Esophagus squamous epithelium (tissue), 5 donors: ENCODE measurements around the gene CLCN2. TPM values are rescaled to one million over a fixed set of nuclear protein-coding genes. Genes with fewer than 3 reads are reported as not detected.

Source experiments
- DNase-seq: peaks from one replicate; lab custom pipeline; 2025; lab: John Stamatoyannopoulos, UW
- H3K27ac ChIP-seq, 4 donors: fragments of 200-600 bp; sonication (generic); one replicate each; pipeline ENCODE4 v1.5.1; 2016 to 2019; ENCODE audit warnings: mild to moderate bottlenecking in 1 of 4
- H3K27me3 ChIP-seq, 4 donors: fragments of 200-600 bp; sonication (generic); 1 replicate in 3 of 4; 2 replicates in 1 of 4; pipeline versions ENCODE4 v1.5.1 to v1.6.0; 2017 to 2021; ENCODE audit warnings: antibody characterized with exemption in 1 of 4
- H3K36me3 ChIP-seq, 3 donors: fragments of 200-600 bp; sonication (generic); one replicate each; pipeline ENCODE4 v1.5.1; 2016 to 2019
- H3K4me1 ChIP-seq, 3 donors: fragments of 200-600 bp; sonication (generic); one replicate each; pipeline ENCODE4 v1.5.1; 2017 to 2019
- H3K4me3 ChIP-seq, 4 donors: fragments of 200-600 bp; sonication (generic); 1 replicate in 3 of 4; 2 replicates in 1 of 4; pipeline ENCODE4 v1.5.1; 2016 to 2019; ENCODE audit warnings: mild to moderate bottlenecking in 2 of 4, moderate library complexity in 1 of 4
- H3K9me3 ChIP-seq, 3 donors: fragments of 200-600 bp; sonication (generic); one replicate each; pipeline ENCODE4 v1.5.1; 2016 to 2019
- CTCF ChIP-seq, 6 experiments: fragments of 450-650 bp in 4 of 6; fragments of 200-600 bp in 2 of 6; sonication (generic) in 2 of 6; IDR thresholded peaks; one replicate each; pipeline ENCODE4 v1.5.1; 2016 to 2019; ENCODE audit warnings: antibody characterized with exemption in 6 of 6, mild to moderate bottlenecking in 4 of 6, moderate library complexity in 4 of 6
- POLR2A ChIP-seq, 4 donors: fragments of 450-650 bp; IDR thresholded peaks; one replicate each; pipeline ENCODE4 v1.6.1; 2017; ENCODE audit warnings: antibody characterized with exemption in 4 of 4, mild to moderate bottlenecking in 4 of 4, moderate library complexity in 3 of 4
- WGBS, 2 donors: methylation state at CpG; one replicate each; pipeline ENCODE4 v1.1.5; 2018; 5-methylcytosine and 5-hydroxymethylcytosine counted together
- intact Hi-C: fragments of 100-400 bp; cut with DNase I; formaldehyde crosslinking; loops from one replicate; pipeline ENCODE4 v1.15.0; 2022
- total RNA-seq, 4 donors: library from RNA; depleted of rRNA; stranded (reverse); fragments of >200 nt; gene quantifications; one replicate each; pipeline ENCODE4 v1.1.0, GENCODE V29; 2016
- donor health status: DM: yes; HTN: yes; CAD: no.

CLCN2 gene
- total RNA-seq, 4 donors from 2014 or later, result 2.1 to 4.2 (median 3.0) TPM

DNA sequence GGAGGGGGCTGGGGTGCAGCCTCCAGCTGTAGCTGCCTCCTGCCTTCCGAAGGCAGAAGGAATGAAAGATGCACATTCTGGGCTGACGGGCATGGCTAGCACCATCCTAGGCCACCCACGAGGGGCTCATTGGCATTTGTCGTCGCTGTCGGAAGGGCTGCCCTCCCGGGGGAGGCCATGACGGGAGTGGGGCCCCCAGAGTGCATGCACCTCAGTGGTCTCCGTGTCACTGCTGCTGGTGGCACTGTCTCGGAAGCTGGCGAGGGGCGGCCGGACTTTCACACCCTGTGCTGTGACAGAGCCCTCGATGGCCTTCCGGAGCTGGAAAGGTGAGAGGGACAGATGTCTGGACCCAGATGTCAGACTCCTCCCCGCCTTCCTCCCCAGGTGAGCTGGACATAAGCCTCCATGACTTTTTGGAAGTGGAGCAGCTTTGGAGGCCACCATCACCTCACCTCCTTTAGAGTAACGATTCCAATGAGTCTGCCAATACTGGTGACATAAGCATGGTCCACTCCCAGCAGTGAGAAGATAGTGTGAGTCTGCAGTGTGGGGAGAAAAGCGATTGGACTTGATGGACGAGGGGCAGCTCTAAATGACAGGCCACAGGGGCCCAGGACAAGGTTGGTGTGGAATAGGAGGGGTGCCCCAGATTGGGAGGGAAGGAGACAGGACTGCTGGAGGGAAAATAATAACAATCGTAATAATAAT is 14.8 kb downstream of the CLCN2 start:
- 93 to 94% methylated on average over 7 to 12 of the region's 20 CpGs for WGBS, 2 donors
- Histone ChIP-seq H3K4me3 (no peak overlapping the region), H3K27me3 (no peaks in the 10 kb centered on the region), H3K9me3 (no peaks in the 10 kb centered on the region), H3K27ac (peak overlapping the region in 2 of 4 donors; percentile 44 to 64), H3K4me1 (peaks cover 11 to 58% (median 19%) of the 10 kb centered on the region in 3 donors), H3K36me3 (peaks cover 4 to 48% (median 5%) of the 10 kb centered on the region in 3 donors)
- TF ChIP-seq CTCF (IDR thresholded peaks at IDR 0.05) (no peak), POLR2A (IDR thresholded peaks at IDR 0.05) (no peak)
- no peak for DNase-seq
- intact Hi-C loops, result no loop called here

DNA sequence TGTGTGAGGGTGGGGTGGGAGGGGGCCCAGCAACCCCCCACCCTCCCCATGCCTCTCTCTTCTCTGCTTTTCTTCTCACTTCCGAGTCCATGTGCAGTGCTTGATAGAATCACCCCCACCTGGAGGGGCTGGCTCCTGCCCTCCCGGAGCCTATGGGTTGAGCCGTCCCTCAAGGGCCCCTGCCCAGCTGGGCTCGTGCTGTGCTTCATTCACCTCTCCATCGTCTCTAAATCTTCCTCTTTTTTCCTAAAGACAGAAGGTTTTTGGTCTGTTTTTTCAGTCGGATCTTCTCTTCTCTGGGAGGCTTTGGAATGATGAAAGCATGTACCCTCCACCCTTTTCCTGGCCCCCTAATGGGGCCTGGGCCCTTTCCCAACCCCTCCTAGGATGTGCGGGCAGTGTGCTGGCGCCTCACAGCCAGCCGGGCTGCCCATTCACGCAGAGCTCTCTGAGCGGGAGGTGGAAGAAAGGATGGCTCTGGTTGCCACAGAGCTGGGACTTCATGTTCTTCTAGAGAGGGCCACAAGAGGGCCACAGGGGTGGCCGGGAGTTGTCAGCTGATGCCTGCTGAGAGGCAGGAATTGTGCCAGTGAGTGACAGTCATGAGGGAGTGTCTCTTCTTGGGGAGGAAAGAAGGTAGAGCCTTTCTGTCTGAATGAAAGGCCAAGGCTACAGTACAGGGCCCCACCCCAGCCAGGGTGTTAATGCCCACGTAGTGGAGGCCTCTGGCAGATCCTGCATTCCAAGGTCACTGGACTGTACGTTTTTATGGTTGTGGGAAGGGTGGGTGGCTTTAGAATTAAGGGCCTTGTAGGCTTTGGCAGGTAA is 15.9 kb downstream of the CLCN2 start:
- WGBS, 2 donors, result 51 to 60% methylated on average over 9 to 10 of the region's 14 CpGs
- no peak for DNase-seq
- TF ChIP-seq CTCF (IDR thresholded peaks at IDR 0.05) (peak in 4 of 6 experiments; percentile 41 to 67 (median 51)), POLR2A (IDR thresholded peaks at IDR 0.05) (no peak)
- no peaks in the 10 kb centered on the region for H3K9me3 ChIP-seq
- H3K36me3 ChIP-seq, result peaks cover 4 to 51% (median 5%) of the 10 kb centered on the region in 3 donors
- intact Hi-C loops, result no loop called here
- peaks cover 12 to 63% (median 20%) of the 10 kb centered on the region in 3 donors for H3K4me1 ChIP-seq
- H3K27me3 ChIP-seq, result no peaks in the 10 kb centered on the region
- H3K27ac ChIP-seq, result peak overlapping the region in 2 of 4 donors; percentile 61 to 64
- no peak overlapping the region for H3K4me3 ChIP-seq

- DNase-seq, result no peak
- no peak overlapping the region for H3K27ac ChIP-seq
- no peaks in the 10 kb centered on the region for H3K9me3 ChIP-seq
- intact Hi-C loops, result no loop called here
- no peaks in the 10 kb centered on the region for H3K27me3 ChIP-seq
- H3K4me3 ChIP-seq, result no peak overlapping the region
- 78 to 92% methylated on average over 7 to 8 of the region's 24 CpGs for WGBS, 2 donors
- no peak for TF ChIP-seq CTCF (IDR thresholded peaks at IDR 0.05)
- TF ChIP-seq POLR2A (IDR thresholded peaks at IDR 0.05), result no peak
- H3K4me1 ChIP-seq, result peaks cover 13 to 69% (median 20%) of the 10 kb centered on the region in 3 donors
- peaks cover 4 to 51% (median 5%) of the 10 kb centered on the region in 3 donors for H3K36me3 ChIP-seq
Observed at GRCh38 chr3:184344579-184345316, 16.7 kb downstream of the CLCN2 start.

DNA sequence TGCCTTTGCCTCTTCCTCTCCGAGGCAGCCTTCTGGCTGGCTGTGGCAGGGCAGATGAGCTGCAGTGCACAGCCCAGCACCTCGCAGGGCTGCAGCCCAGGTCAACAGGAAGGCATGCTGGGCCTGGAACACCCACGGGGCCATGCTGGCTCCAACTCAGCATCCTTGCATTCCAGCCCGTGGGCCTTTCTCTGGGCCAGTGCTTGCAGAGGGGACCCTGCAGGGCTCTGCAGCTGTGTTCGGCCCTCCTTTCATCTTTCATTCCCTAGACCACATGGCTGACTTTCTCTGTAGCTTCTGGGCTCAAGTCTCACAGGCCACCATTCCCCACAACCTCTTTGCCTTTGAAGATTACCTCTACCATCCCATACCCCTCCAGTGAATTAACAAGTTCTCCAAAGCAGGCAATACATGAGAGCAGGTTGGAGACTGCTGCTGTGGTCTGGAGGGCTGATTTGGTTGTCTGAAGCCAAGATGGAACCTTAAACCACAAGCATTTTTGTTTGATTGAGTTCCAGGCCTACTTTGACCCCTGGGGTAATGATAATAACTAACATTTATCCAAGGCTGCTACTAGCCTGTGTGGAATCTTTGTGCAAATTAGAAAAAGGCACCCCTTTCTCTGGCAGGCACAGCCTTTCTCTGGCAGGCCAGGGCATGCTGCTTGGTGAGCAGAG is 18.1 kb downstream of the CLCN2 start:
- TF ChIP-seq CTCF (IDR thresholded peaks at IDR 0.05), result no peak
- no peak for TF ChIP-seq POLR2A (IDR thresholded peaks at IDR 0.05)
- no peaks in the 10 kb centered on the region for H3K9me3 ChIP-seq
- H3K4me1 ChIP-seq, result peaks cover 27 to 84% (median 34%) of the 10 kb centered on the region in 3 donors
- no peak overlapping the region for H3K4me3 ChIP-seq
- 39 to 67% methylated on average over 4 to 5 of the region's 5 CpGs for WGBS, 2 donors
- H3K36me3 ChIP-seq, result peaks cover 4 to 51% (median 5%) of the 10 kb centered on the region in 3 donors
- no peaks in the 10 kb centered on the region for H3K27me3 ChIP-seq
- no peak overlapping the region for H3K27ac ChIP-seq
- no peak for DNase-seq
- intact Hi-C loops, result no loop called here
